Measurements from ENCODE around the gene NEK10. TPM values are rescaled to one million over a fixed set of nuclear protein-coding genes. Genes with fewer than 3 reads are reported as not detected.

Gene NEK10
- total and polyA plus RNA-seq, 2 donors (not counting 3 experiments of a cell fraction or from before 2014, with no cell fraction given): 0.32 to 5.0 TPM

GRCh38 chr3:27354588-27355203 lies 14.5 kb downstream of the NEK10 start:
- Histone ChIP-seq H3K79me2 (ENCODE audit: control insufficient read depth, insufficient read depth, low read length) (no peaks in the 10 kb centered on the region), H3K4me3 (replicated peaks in 1 of 3; ENCODE audit: insufficient read depth in 1 of 3, low read depth in 1 of 3, low read length in 3 of 3) (no peak overlapping the region), H3K4me1 (ENCODE audit: control insufficient read depth, extremely low read depth, insufficient read depth, low read length) (peaks cover 28% of the 10 kb centered on the region), H3K27me3 (ENCODE audit: control insufficient read depth in 2 of 2, insufficient read depth in 2 of 2, low read length in 2 of 2) (no peaks in the 10 kb centered on the region), H3K9ac (replicated peaks; ENCODE audit: extremely low read depth, insufficient read depth, low read length) (no peak overlapping the region), H4K20me1 (replicated peaks; ENCODE audit: control insufficient read depth, extremely low read depth, insufficient read depth, low read length) (no peaks in the 10 kb centered on the region), H3K27ac (ENCODE audit: insufficient read depth, low read depth, low read length) (no peak overlapping the region), H3K9me3 (replicated peaks; ENCODE audit: control insufficient read depth, insufficient read depth, low read length) (no peaks in the 10 kb centered on the region), H3K36me3 (ENCODE audit: control insufficient read depth in 2 of 2, extremely low read depth in 1 of 2, insufficient read depth in 2 of 2, low read length in 2 of 2) (no peaks in the 10 kb centered on the region), H3K4me2 (ENCODE audit: insufficient read depth, low read length) (peak overlapping the region; percentile 8), H2AFZ (ENCODE audit: low read depth, low read length) (peak overlapping the region; percentile 16), H3K9me1 (replicated peaks; ENCODE audit: control insufficient read depth, extremely low read depth, insufficient read depth, low read length) (no peaks in the 10 kb centered on the region)
- FAIRE-seq (no peak), DNase-seq (ENCODE audit: low read depth, low spot score) (no peak)
- CTCF ChIA-PET: interaction anchor here (0.8 to 1.8 kb wide), 9 partner anchors 12 to 357 kb away, joined by 3 to 10 read pairs (median 4); no protein-coding TSS in a partner anchor
- intact Hi-C loops (cut with micrococcal nuclease): no loop called here
- POLR2A ChIA-PET: no interaction called here
- TF ChIP-seq POLR2A (IDR thresholded peaks at IDR 0.05; ENCODE audit: low read depth, low read length) (no peak), CTCF (IDR thresholded peaks at IDR 0.05; ENCODE audit: extremely low read depth in 1 of 2, insufficient read depth in 1 of 2, low read depth in 1 of 2, low read length in 2 of 2) (no peak), JUN (IDR thresholded peaks at IDR 0.05; ENCODE audit: borderline replicate concordance, insufficient read depth, insufficient read length, low read depth) (no peak), GATA2 (IDR thresholded peaks at IDR 0.05; ENCODE audit: insufficient read depth, insufficient read length, low read depth, low read length) (no peak), EZH2 (IDR thresholded peaks at IDR 0.05; ENCODE audit: borderline replicate concordance, low read depth, low read length, severe bottlenecking) (no peak), MYC (IDR thresholded peaks at IDR 0.05; ENCODE audit: low read depth, low read length) (no peak), MAX (IDR thresholded peaks at IDR 0.05; ENCODE audit: insufficient read depth, insufficient read length) (no peak), POLR2AphosphoS5 (IDR thresholded peaks at IDR 0.05; ENCODE audit: insufficient read depth, low read depth, low read length) (no peak), FOS (IDR thresholded peaks at IDR 0.05; ENCODE audit: borderline replicate concordance, insufficient read depth, low read length) (no peak)
- no TSS peak for BruUV-seq (replicated peaks)
- dilution Hi-C loops (cut with MboI; ENCODE audit: extremely low pct_ligation_motif_present, low sequenced_read_pairs): no loop called here
